ENCODE measurements around the gene UBE2U.

DNA sequence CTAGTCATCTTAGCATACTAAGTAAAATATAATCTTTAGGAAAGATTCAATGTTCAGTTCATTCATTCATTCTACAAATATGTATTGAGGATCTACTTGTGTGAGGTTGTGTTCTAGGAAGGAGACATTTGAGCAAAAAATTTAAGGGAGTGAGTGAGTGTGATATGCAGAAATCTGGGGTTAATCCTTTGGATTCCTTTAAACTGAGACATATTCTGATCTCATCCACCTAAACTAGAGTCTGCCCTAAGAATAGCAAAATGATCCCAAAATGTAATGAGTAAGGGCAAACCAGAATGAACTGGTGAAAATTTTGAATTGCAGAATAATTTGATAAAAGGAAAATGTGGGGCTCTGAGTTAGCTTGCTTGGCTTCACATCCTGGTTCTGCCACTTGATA is 8.6 kb downstream of the UBE2U start:
- TF ChIP-seq, protein P1, sequence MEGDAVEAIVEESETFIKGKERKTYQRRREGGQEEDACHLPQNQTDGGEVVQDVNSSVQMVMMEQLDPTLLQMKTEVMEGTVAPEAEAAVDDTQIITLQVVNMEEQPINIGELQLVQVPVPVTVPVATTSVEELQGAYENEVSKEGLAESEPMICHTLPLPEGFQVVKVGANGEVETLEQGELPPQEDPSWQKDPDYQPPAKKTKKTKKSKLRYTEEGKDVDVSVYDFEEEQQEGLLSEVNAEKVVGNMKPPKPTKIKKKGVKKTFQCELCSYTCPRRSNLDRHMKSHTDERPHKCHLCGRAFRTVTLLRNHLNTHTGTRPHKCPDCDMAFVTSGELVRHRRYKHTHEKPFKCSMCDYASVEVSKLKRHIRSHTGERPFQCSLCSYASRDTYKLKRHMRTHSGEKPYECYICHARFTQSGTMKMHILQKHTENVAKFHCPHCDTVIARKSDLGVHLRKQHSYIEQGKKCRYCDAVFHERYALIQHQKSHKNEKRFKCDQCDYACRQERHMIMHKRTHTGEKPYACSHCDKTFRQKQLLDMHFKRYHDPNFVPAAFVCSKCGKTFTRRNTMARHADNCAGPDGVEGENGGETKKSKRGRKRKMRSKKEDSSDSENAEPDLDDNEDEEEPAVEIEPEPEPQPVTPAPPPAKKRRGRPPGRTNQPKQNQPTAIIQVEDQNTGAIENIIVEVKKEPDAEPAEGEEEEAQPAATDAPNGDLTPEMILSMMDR (IDR thresholded peaks at IDR 0.05; ENCODE audit: low read length), result no peak
- TF ChIP-seq EZH2 (IDR thresholded peaks at IDR 0.05; ENCODE audit: borderline replicate concordance, low read length), result no peak
